Parathyroid adenoma (tissue), 2 donors: ENCODE results near the gene PKNOX2.

Source experiments
- H2AFZ ChIP-seq: fragments of 300-600 bp; sonication (generic); one replicate; pipeline ENCODE4 v1.7.0; 2017; ENCODE audit warnings: antibody characterized with exemption, mild to moderate bottlenecking
- H3K27ac ChIP-seq: fragments of 300-600 bp; sonication (generic); one replicate; pipeline ENCODE4 v1.7.0; 2017
- H3K27me3 ChIP-seq: fragments of 300-600 bp; sonication (generic); one replicate; pipeline ENCODE4 v1.7.0; 2017; ENCODE audit warnings: low read length; ENCODE audit not compliant: control insufficient read depth, insufficient read depth
- H3K36me3 ChIP-seq: fragments of 300-600 bp; sonication (generic); one replicate; pipeline ENCODE4 v1.7.0; 2017; ENCODE audit warnings: low read length; ENCODE audit not compliant: control insufficient read depth, insufficient read depth
- H3K4me1 ChIP-seq: fragments of 300-600 bp; sonication (generic); one replicate; pipeline ENCODE4 v1.7.0; 2017; ENCODE audit warnings: control low read depth
- H3K4me2 ChIP-seq: fragments of 300-600 bp; sonication (generic); one replicate; pipeline ENCODE4 v1.7.0; 2017; ENCODE audit warnings: low read length
- H3K4me3 ChIP-seq: fragments of 300-600 bp; sonication (generic); one replicate; pipeline ENCODE4 v1.7.0; 2017; ENCODE audit warnings: low read depth, low read length
- H3K79me2 ChIP-seq: fragments of 300-600 bp; sonication (generic); one replicate; pipeline ENCODE4 v1.7.0; 2017; ENCODE audit warnings: control low read depth
- H3K9ac ChIP-seq: fragments of 300-600 bp; sonication (generic); one replicate; pipeline ENCODE4 v1.7.0; 2017; ENCODE audit warnings: mild to moderate bottlenecking
- H3K9me3 ChIP-seq: fragments of 300-600 bp; sonication (generic); one replicate; pipeline ENCODE4 v1.7.0; 2017; ENCODE audit warnings: low read length; ENCODE audit not compliant: control insufficient read depth
- CTCF ChIP-seq: fragments of 300-600 bp; sonication (generic); IDR thresholded peaks from one replicate; pipeline ENCODE4 v1.7.0; 2017; ENCODE audit warnings: antibody characterized with exemption, mild to moderate bottlenecking
- donor health status: primary hyperparathyroidism.

PKNOX2 gene

DNA sequence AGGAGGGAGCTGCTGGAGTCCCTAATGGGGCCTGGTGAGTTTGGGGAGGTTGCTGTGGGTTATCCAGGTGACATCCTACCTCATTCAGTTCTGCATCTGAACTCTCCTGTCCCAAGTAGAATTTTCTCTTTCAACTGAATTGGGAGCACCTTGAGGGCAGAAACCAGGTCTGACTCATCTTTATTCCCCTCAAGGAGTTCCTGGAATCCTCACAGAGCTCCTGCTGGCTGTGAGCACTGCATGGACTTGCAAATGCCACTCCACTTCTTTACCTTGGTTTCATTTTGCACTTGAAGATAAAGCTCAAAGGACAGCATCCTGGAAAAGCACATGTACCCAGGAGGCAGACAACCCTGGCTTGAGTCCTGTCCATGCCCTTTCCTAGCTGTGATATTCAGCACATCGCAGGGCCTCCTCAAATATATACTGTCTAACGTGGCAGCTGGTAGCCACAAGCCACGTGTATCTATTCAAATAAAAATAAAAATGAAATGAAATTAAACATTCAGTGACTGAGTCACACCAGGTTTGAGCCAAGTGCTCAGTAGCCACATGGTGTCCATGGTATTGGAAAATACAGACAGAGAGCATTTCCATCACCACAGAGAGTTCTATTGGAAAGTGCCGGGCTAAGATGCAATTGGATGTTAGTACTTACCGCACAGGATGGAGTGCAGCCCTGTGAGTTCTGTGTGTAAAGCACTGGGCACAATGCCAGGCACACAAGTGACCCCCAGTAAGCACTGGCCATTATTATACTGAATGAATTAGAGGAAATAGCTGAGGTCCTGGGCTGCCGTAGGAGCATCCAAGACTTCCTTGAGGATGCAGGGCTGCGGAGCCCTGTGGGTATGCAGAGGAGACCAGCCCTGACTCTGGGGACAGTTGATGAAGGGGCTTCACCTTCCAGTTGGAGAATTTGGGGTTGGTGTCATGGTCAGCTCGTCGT, 149.0 kb downstream of the PKNOX2 start:
- H3K79me2 ChIP-seq = no peaks in the 10 kb centered on the region
- no peaks in the 10 kb centered on the region for H3K4me1 ChIP-seq
- H2AFZ ChIP-seq = no peak overlapping the region
- no peak overlapping the region for H3K4me3 ChIP-seq
- TF ChIP-seq CTCF = no peak
- no peak overlapping the region for H3K9ac ChIP-seq
- H3K27ac ChIP-seq = no peak overlapping the region
- no peaks in the 10 kb centered on the region for H3K9me3 ChIP-seq
- H3K27me3 ChIP-seq = no peaks in the 10 kb centered on the region
- H3K36me3 ChIP-seq = no peaks in the 10 kb centered on the region
- no peak overlapping the region for H3K4me2 ChIP-seq

GRCh38 chr11:125314276-125315078, 149.9 kb downstream of the PKNOX2 start:
- H3K4me1 ChIP-seq = no peaks in the 10 kb centered on the region
- H3K4me2 ChIP-seq = no peak overlapping the region
- no peak overlapping the region for H3K9ac ChIP-seq
- H3K36me3 ChIP-seq = no peaks in the 10 kb centered on the region
- TF ChIP-seq CTCF = no peak
- no peak overlapping the region for H2AFZ ChIP-seq
- no peak overlapping the region for H3K27ac ChIP-seq
- H3K27me3 ChIP-seq = no peaks in the 10 kb centered on the region
- no peaks in the 10 kb centered on the region for H3K9me3 ChIP-seq
- H3K79me2 ChIP-seq = no peaks in the 10 kb centered on the region
- no peak overlapping the region for H3K4me3 ChIP-seq

DNA sequence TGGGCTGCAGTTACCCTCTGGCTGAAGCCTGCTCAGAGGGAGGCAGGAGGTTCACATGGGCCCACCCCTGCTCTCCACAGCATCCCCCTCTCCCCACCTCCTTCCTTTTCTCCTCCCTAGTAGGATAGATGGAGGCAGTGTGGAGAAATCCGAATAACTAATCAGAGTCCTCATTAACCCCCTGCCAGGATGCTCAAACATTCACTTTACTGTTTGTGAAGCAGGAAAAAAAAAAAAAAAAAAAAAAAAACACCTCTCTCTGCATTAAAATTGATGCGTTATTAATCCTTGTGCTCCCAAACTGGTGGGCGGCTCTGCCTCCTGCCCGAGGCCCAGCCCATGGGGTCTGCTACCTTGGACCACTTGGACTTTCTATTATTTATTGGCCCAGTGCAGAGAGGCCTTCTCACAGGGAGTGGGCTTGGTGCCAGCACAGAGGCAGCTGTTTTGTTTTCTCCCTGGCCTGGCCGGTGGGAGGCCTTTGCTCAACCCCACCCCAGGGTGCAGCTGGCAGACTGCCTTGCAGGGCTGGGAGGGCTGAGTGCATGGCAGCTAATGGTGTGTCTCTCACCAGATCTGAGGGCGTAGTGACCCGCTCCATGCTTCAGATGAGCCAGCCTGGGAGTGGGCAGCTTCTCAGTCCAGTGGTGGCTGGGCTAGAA, 150.7 kb downstream of the PKNOX2 start:
- no peaks in the 10 kb centered on the region for H3K4me1 ChIP-seq
- no peak overlapping the region for H3K4me2 ChIP-seq
- H3K4me3 ChIP-seq = no peak overlapping the region
- H3K27ac ChIP-seq = no peak overlapping the region
- H3K9ac ChIP-seq = no peak overlapping the region
- H3K79me2 ChIP-seq = no peaks in the 10 kb centered on the region
- no peak for TF ChIP-seq CTCF
- H3K27me3 ChIP-seq = no peaks in the 10 kb centered on the region
- H2AFZ ChIP-seq = no peak overlapping the region
- no peaks in the 10 kb centered on the region for H3K36me3 ChIP-seq
- no peaks in the 10 kb centered on the region for H3K9me3 ChIP-seq

- H3K36me3 ChIP-seq = no peaks in the 10 kb centered on the region
- no peak overlapping the region for H2AFZ ChIP-seq
- no peak overlapping the region for H3K27ac ChIP-seq
- no peak for TF ChIP-seq CTCF
- no peak overlapping the region for H3K4me3 ChIP-seq
- no peaks in the 10 kb centered on the region for H3K79me2 ChIP-seq
- H3K27me3 ChIP-seq = no peaks in the 10 kb centered on the region
- H3K4me2 ChIP-seq = no peak overlapping the region
- H3K9me3 ChIP-seq = no peaks in the 10 kb centered on the region
- H3K9ac ChIP-seq = no peak overlapping the region
- H3K4me1 ChIP-seq = no peaks in the 10 kb centered on the region
These were observed 152.9 kb downstream of the PKNOX2 start for GRCh38 chr11:125317416-125317815.
